ENCODE data around the gene HBM. TPM values are rescaled to one million over a fixed set of nuclear protein-coding genes. Genes with fewer than 3 reads are reported as not detected.

Gene HBM
- total RNA-seq, 1 donor from 2014 or later = not detected

- peaks cover 51% of the 10 kb centered on the region in 2 donors for H3K36me3 ChIP-seq
- TF ChIP-seq CTCF (IDR thresholded peaks at IDR 0.05) = no peak
- H3K4me3 ChIP-seq = no peak overlapping the region
- no peak overlapping the region for H3K27ac ChIP-seq
- H3K27me3 ChIP-seq = no peaks in the 10 kb centered on the region
- no peaks in the 10 kb centered on the region for H3K4me1 ChIP-seq
- H3K9me3 ChIP-seq = no peaks in the 10 kb centered on the region
- no peak for DNase-seq (ENCODE audit: low spot score in 2 of 2)
- intact Hi-C loops (cut with DNase I) = no loop called here
These were observed 21.6 kb downstream of the HBM start for GRCh38 chr16:187330-187729.

- Histone ChIP-seq H3K27ac (no peak overlapping the region), H3K4me1 (no peaks in the 10 kb centered on the region), H3K27me3 (no peaks in the 10 kb centered on the region), H3K36me3 (peaks cover 64 to 65% of the 10 kb centered on the region in 2 donors), H3K9me3 (no peaks in the 10 kb centered on the region), H3K4me3 (no peak overlapping the region)
- DNase-seq (ENCODE audit: low spot score in 2 of 2) = no peak
- intact Hi-C loops (cut with DNase I) = no loop called here
- TF ChIP-seq CTCF (IDR thresholded peaks at IDR 0.05) = no peak
These were observed 22.9 kb downstream of the HBM start for GRCh38 chr16:188674-189073.

GRCh38 chr16:189604-190186 is 23.9 kb downstream of the HBM start:
- Histone ChIP-seq H3K36me3 (peaks cover 75% of the 10 kb centered on the region in 2 donors), H3K9me3 (no peaks in the 10 kb centered on the region), H3K27ac (no peak overlapping the region), H3K27me3 (no peaks in the 10 kb centered on the region), H3K4me1 (no peaks in the 10 kb centered on the region), H3K4me3 (no peak overlapping the region)
- TF ChIP-seq CTCF (IDR thresholded peaks at IDR 0.05) = no peak
- DNase-seq (ENCODE audit: low spot score in 2 of 2) = no peak
- intact Hi-C loops (cut with DNase I) = no loop called here

GRCh38 chr16:191831-192230 is 26.1 kb downstream of the HBM start:
- intact Hi-C loops (cut with DNase I) = no loop called here
- no peaks in the 10 kb centered on the region for H3K27me3 ChIP-seq
- no peak overlapping the region for H3K27ac ChIP-seq
- DNase-seq (ENCODE audit: low spot score in 2 of 2) = no peak
- H3K36me3 ChIP-seq = peaks cover 94 to 95% of the 10 kb centered on the region in 2 donors
- no peaks in the 10 kb centered on the region for H3K9me3 ChIP-seq
- H3K4me3 ChIP-seq = no peak overlapping the region
- TF ChIP-seq CTCF (IDR thresholded peaks at IDR 0.05) = no peak
- no peaks in the 10 kb centered on the region for H3K4me1 ChIP-seq

GRCh38 chr16:192686-193085 is 26.9 kb downstream of the HBM start:
- Histone ChIP-seq H3K4me3 (no peak overlapping the region), H3K27me3 (no peaks in the 10 kb centered on the region), H3K27ac (no peak overlapping the region), H3K36me3 (peaks cover 97% of the 10 kb centered on the region in 2 donors), H3K4me1 (no peaks in the 10 kb centered on the region), H3K9me3 (no peaks in the 10 kb centered on the region)
- TF ChIP-seq CTCF (IDR thresholded peaks at IDR 0.05) = no peak
- intact Hi-C loops (cut with DNase I) = no loop called here
- no peak for DNase-seq (ENCODE audit: low spot score in 2 of 2)

- intact Hi-C loops (cut with DNase I) = no loop called here
- Histone ChIP-seq H3K9me3 (no peaks in the 10 kb centered on the region), H3K4me1 (no peaks in the 10 kb centered on the region), H3K36me3 (peaks cover 98% of the 10 kb centered on the region in 2 donors), H3K4me3 (no peak overlapping the region), H3K27ac (no peak overlapping the region), H3K27me3 (no peaks in the 10 kb centered on the region)
- DNase-seq (ENCODE audit: low spot score in 2 of 2) = no peak
- no peak for TF ChIP-seq CTCF (IDR thresholded peaks at IDR 0.05)
These were observed 27.7 kb downstream of the HBM start for GRCh38 chr16:193441-193840.
